Pancreas (tissue), 10 donors: ENCODE data around the gene PLK2. TPM values are rescaled to one million over a fixed set of nuclear protein-coding genes. Genes with fewer than 3 reads are reported as not detected.

Source experiments
- ATAC-seq, 4 donors: fragments of 200-7000 bp; cut with Tn5 transposase; one replicate each; pipeline versions ENCODE4 v1.8.0 to v1.9.1; 2020; ENCODE audit warnings: mild to moderate bottlenecking in 4 of 4, moderate library complexity in 4 of 4
- DNase-seq, 6 donors: peaks; one replicate each; pipeline ENCODE4 v3.0.0-alpha.2; 2020
- FAIRE-seq: peaks from 2 replicates; lab custom pipeline; 2012; peaks lifted over from hg19 to GRCh38; lab: Jason Lieb, UNC
- H3K27ac ChIP-seq, 4 donors: fragments of 200-600 bp; sonication (generic); 1 replicate in 3 of 4; 2 replicates in 1 of 4; pipeline versions ENCODE4 v1.5.0 to v1.8.0; 2020
- H3K27me3 ChIP-seq, 4 donors: fragments of 200-600 bp; one replicate each; pipeline ENCODE4 v1.8.0; 2021
- H3K36me3 ChIP-seq, 3 donors: fragments of 200-600 bp; sonication (generic) in 1 of 3; one replicate each; pipeline versions ENCODE4 v1.5.0 to v1.8.0; 2020 to 2021
- H3K4me1 ChIP-seq, 3 donors: fragments of 200-600 bp; one replicate each; pipeline ENCODE4 v1.8.0; 2021
- H3K4me3 ChIP-seq, 4 donors: fragments of 200-600 bp; sonication (generic) in 2 of 4; one replicate each; pipeline versions ENCODE4 v1.5.0 to v1.8.0; 2020 to 2021
- H3K9me3 ChIP-seq, 4 donors: fragments of 200-600 bp; one replicate each; pipeline ENCODE4 v1.8.0; 2021
- CTCF ChIP-seq, 4 donors: fragments of 200-600 bp; sonication (generic) in 3 of 4; IDR thresholded peaks; one replicate each; pipeline versions ENCODE4 v1.5.0 to v1.8.0; 2021; ENCODE audit warnings: antibody characterized with exemption in 4 of 4
- WGBS, 2 donors: extraction: QIAGEN DNeasy Blood & Tissue Kit; methylation state at CpG; one replicate each; pipeline ENCODE4 v1.1.7; 2013; 5-methylcytosine and 5-hydroxymethylcytosine counted together
- intact Hi-C, 3 donors: fragments of 100-400 bp; cut with DNase I; formaldehyde crosslinking; loops; one replicate each; pipeline versions ENCODE4 v1.11.1 to v1.14.2; 2022
- polyA plus RNA-seq, 2 donors: library from polyadenylated mRNA; stranded (reverse); fragments of 200-250 nt; gene quantifications; one replicate each; pipeline ENCODE4 v1.2.3, GENCODE V29; 2013
- total RNA-seq, 6 donors: library from RNA; stranded (reverse); fragmentation: NEBNext Ultra II Directional in 4 of 6; extraction: Animal tissue kit (Norgen Biotek cat#: 25700) in 4 of 6; gene quantifications; one replicate each; pipeline versions ENCODE4 v1.2.1 to v1.2.4, GENCODE V29; 2021 to 2023
- donor health status: healthy with polysubstance abuse.
- donor health status: DM: no; HTN: no; CAD: no; lungs with moderate emphysema.
- donor health status: DM: no; HTN: no; CAD: no.
- donor health status: control.
- donor health status: control.
- donor health status: Bipolar disorder and iron deficiency.
- donor health status: DM: yes; HTN: yes; CAD: no.
- donor health status: DM: no; HTN: no; CAD: no.
- donor health status: DM: no; HTN: no; CAD: no.
- donor health status: DM: yes; HTN: yes; CAD: no.

Gene PLK2
- total and polyA plus RNA-seq, 8 donors, result 16.2 to 47.8 (median 25.6) TPM

- Histone ChIP-seq H3K9me3 (no peaks in the 10 kb centered on the region), H3K4me3 (no peak overlapping the region), H3K27me3 (no peaks in the 10 kb centered on the region), H3K27ac (no peak overlapping the region), H3K36me3 (no peaks in the 10 kb centered on the region), H3K4me1 (peaks cover 0 to 6% (median 0%) of the 10 kb centered on the region in 3 donors)
- DNase-seq (no peak), FAIRE-seq (no peak), ATAC-seq (no peak)
- intact Hi-C loops, result loop anchor here in 1 of 3 donors (10.0 kb wide), 2 partner anchors 318 to 348 kb away; no protein-coding TSS in a partner anchor
- no peak for TF ChIP-seq CTCF (IDR thresholded peaks at IDR 0.05)
- 44 to 54% methylated on average over 3 of the region's 3 CpGs for WGBS, 2 donors
Measured at GRCh38 chr5:58496488-58496887, 36.6 kb upstream of the PLK2 start.

- no peaks in the 10 kb centered on the region for H3K27me3 ChIP-seq
- intact Hi-C loops, result loop anchor here in 1 of 3 donors (10.0 kb wide), 2 partner anchors 322 to 352 kb away; no protein-coding TSS in a partner anchor
- H3K36me3 ChIP-seq, result no peaks in the 10 kb centered on the region
- no peak overlapping the region for H3K27ac ChIP-seq
- H3K4me3 ChIP-seq, result no peak overlapping the region
- no peaks in the 10 kb centered on the region for H3K4me1 ChIP-seq
- no peak for TF ChIP-seq CTCF (IDR thresholded peaks at IDR 0.05)
- no peak for FAIRE-seq
- no peak for ATAC-seq
- DNase-seq, result no peak
- H3K9me3 ChIP-seq, result no peaks in the 10 kb centered on the region
Measured at GRCh38 chr5:58493141-58493540, 33.3 kb upstream of the PLK2 start.

- intact Hi-C loops, result loop anchor here in 1 of 3 donors (10.0 kb wide), 2 partner anchors 323 to 353 kb away; no protein-coding TSS in a partner anchor
- H3K9me3 ChIP-seq, result no peaks in the 10 kb centered on the region
- no peaks in the 10 kb centered on the region for H3K36me3 ChIP-seq
- DNase-seq, result no peak
- peak in 2 of 4 donors; percentile 29 to 58 for ATAC-seq
- peak; percentile 5 for FAIRE-seq
- no peaks in the 10 kb centered on the region for H3K4me1 ChIP-seq
- TF ChIP-seq CTCF (IDR thresholded peaks at IDR 0.05), result no peak
- H3K27me3 ChIP-seq, result no peaks in the 10 kb centered on the region
- no peak within 1 kb of the TSS for H3K27ac ChIP-seq
- WGBS, 2 donors, result 74 to 82% methylated on average over 6 of the region's 6 CpGs
- H3K4me3 ChIP-seq, result no peak within 1 kb of the TSS
Measured at GRCh38 chr5:58491216-58491892, 31.5 kb upstream of the PLK2 start, which contains the start of gene GAPT. TSS of gene GAPT (plus strand) at chr5:58491435. CDS start at chr5:58494537, 3,102 bp downstream.

GRCh38 chr5:58490402-58491050 lies 30.6 kb upstream of the PLK2 start:
- Histone ChIP-seq H3K4me3 (no peak overlapping the region), H3K9me3 (no peaks in the 10 kb centered on the region), H3K27me3 (no peaks in the 10 kb centered on the region), H3K36me3 (no peaks in the 10 kb centered on the region), H3K4me1 (no peaks in the 10 kb centered on the region), H3K27ac (no peak overlapping the region)
- ATAC-seq (peak in 1 of 4 donors; percentile 18), DNase-seq (no peak), FAIRE-seq (no peak)
- no peak for TF ChIP-seq CTCF (IDR thresholded peaks at IDR 0.05)
- 67 to 72% methylated on average over 4 of the region's 4 CpGs for WGBS, 2 donors
- intact Hi-C loops, result loop anchor here in 1 of 3 donors (10.0 kb wide), 2 partner anchors 324 to 354 kb away; no protein-coding TSS in a partner anchor
